ENCODE measurements around the gene SOBP. TPM values are rescaled to one million over a fixed set of nuclear protein-coding genes. Genes with fewer than 3 reads are reported as not detected.

The SOBP gene
- total RNA-seq, 1 donor from 2014 or later = 24.0 TPM

DNA sequence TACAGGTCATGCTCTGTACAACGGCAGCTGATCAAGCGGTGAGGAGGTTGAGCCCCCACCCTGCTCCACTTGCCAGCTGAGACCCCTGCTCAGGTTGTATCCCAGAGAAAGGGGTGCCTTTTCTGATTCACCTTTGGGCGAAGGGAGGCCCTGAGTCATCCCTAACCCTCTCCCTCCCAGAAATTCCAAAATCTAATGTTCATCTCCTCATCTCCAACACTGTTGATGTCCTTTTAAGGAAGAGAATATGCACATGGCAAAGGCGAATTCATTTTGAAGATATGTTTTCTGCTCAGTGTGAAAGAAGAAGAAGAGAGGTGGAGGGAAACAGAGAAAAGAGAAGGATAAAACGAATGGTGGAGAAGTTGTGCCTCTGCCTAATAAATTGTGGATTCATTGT lies 213.7 kb downstream of the SOBP start:
- DNase-seq (ENCODE audit: low read depth, low spot score) = no peak
- no peak overlapping the region for H3K27ac Mint-ChIP-seq (ENCODE audit: unreplicated experiment)
- TF ChIP-seq, protein P1, sequence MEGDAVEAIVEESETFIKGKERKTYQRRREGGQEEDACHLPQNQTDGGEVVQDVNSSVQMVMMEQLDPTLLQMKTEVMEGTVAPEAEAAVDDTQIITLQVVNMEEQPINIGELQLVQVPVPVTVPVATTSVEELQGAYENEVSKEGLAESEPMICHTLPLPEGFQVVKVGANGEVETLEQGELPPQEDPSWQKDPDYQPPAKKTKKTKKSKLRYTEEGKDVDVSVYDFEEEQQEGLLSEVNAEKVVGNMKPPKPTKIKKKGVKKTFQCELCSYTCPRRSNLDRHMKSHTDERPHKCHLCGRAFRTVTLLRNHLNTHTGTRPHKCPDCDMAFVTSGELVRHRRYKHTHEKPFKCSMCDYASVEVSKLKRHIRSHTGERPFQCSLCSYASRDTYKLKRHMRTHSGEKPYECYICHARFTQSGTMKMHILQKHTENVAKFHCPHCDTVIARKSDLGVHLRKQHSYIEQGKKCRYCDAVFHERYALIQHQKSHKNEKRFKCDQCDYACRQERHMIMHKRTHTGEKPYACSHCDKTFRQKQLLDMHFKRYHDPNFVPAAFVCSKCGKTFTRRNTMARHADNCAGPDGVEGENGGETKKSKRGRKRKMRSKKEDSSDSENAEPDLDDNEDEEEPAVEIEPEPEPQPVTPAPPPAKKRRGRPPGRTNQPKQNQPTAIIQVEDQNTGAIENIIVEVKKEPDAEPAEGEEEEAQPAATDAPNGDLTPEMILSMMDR (conservative IDR thresholded peaks at IDR 0.05) = no peak
- H3K4me1 Mint-ChIP-seq = peaks cover 40% of the 10 kb centered on the region
- H3K9me3 Mint-ChIP-seq = no peaks in the 10 kb centered on the region
- H3K4me3 Mint-ChIP-seq = no peak overlapping the region
- H3K27me3 Mint-ChIP-seq (ENCODE audit: low read depth) = no peaks in the 10 kb centered on the region
- no peaks in the 10 kb centered on the region for H3K36me3 Mint-ChIP-seq (ENCODE audit: low read depth)

DNA sequence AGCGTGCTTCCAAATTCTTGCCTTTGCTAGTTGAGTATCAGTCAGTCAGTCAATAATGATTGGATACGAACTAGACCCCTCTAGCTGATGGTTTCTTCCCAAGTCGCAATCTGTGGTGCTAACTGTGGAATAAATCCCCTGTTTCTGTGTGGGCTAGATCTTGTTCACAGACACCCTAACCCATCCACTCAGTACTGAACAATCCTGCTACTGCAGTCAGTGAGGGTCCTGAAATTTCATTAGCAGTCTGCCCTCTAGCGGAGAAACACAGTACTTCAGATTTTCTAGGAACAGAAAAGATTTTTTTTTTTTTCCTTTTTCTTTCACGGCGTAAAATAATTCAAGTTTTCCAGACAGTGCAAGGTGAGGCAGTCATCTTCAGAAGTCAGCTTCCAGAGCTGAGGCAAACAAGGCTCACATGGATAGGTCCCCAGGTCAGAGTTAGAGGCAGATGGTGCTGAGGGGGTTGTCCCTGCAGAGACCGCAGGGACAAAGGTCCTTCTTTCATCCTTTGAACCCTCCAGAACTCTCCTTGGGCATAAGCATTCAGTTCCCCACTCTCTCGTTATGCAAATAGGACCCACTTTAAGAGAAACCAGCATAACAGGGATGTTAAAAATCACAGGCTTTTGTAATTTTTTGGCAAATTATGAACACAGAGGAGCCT lies 214.6 kb downstream of the SOBP start:
- TF ChIP-seq, protein P1 (conservative IDR thresholded peaks at IDR 0.05) = peak; percentile 84
- H3K36me3 Mint-ChIP-seq (ENCODE audit: low read depth) = no peaks in the 10 kb centered on the region
- peak overlapping the region; percentile 3 for H3K4me3 Mint-ChIP-seq
- H3K27me3 Mint-ChIP-seq (ENCODE audit: low read depth) = no peaks in the 10 kb centered on the region
- H3K4me1 Mint-ChIP-seq = peaks cover 40% of the 10 kb centered on the region
- H3K27ac Mint-ChIP-seq (ENCODE audit: unreplicated experiment) = peak overlapping the region; percentile 6
- peak; percentile 66 for DNase-seq (ENCODE audit: low read depth, low spot score)
- H3K9me3 Mint-ChIP-seq = no peaks in the 10 kb centered on the region

DNA sequence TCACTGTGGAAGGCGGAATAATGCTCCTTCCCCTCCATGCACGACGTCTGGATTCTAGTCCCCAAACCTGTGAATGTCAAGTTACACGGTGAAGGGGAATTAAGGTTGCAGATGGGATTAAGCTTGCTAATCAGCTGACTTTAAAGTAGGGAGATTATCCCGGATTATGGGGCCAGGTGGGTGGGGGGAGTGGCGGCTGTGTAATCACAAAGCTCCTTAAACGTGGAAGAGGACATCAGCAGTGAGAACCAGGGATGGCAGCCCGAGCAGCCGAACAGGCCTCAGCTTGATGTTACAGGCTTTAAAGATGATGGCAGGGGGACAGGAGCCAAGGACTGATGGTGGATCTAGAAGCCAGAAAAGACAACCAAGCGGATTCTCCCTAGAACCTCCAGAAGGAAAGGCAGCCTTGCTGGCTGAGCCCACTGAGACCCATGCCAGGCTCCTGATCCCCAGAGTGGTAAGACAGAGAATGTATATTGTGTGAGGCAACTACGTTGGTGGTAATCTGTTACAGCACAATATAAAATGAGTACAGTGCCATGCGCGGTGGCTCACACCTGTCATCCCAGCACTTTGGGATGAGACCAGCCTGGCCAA lies 216.7 kb downstream of the SOBP start:
- TF ChIP-seq, protein P1 (conservative IDR thresholded peaks at IDR 0.05) = no peak
- Mint-ChIP-seq H3K27ac (ENCODE audit: unreplicated experiment) (peak overlapping the region; percentile 69), H3K27me3 (ENCODE audit: low read depth) (no peaks in the 10 kb centered on the region), H3K9me3 (no peaks in the 10 kb centered on the region), H3K4me3 (no peak overlapping the region), H3K36me3 (ENCODE audit: low read depth) (no peaks in the 10 kb centered on the region), H3K4me1 (peaks cover 39% of the 10 kb centered on the region)
- no peak for DNase-seq (ENCODE audit: low read depth, low spot score)

DNA sequence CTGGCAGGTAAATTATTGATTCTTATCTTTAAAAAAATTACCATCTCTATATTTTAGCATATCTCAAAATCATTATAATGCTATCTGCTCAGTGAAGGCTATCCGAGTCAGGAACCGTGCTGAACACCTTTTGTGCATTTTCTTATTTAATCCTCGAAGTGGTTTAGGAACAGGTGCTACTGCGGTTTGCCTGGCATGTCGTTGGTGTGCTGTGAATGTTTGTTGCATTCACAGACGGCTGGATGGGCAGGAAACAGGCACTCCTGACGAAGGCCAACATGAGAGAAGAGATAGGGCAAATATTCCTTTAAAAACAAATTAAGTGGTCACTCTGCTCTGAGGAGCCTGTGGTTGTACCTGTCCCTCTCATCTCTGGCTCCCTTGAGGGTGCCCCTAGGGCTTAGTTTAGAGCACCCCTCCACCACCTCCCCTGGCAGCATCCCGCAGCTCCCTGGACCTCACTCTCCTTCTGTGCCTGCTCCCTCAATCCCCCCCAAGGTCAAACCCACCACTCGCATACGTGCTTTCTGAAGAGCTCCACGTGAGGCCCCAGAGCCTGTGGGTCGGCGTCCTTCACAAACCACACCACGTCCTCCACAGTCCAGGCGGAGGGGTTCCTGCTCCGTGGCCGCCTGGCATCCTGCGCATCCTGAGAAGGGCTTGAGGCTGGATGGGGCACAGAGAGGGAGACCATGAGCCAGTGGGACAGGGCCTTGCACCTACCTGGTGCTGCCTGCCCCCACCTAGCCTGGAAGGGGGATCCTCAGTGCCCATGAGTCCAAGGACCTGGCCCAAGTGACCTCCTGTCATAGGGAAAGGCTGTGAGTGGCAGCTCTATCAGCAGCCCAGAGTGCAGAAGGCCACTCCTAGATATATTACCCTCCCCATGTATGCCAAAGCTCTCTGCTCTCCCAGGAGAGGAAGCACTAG lies 217.7 kb downstream of the SOBP start:
- no peak for DNase-seq (ENCODE audit: low read depth, low spot score)
- Mint-ChIP-seq H3K4me3 (no peak overlapping the region), H3K4me1 (peaks cover 41% of the 10 kb centered on the region), H3K27me3 (ENCODE audit: low read depth) (no peaks in the 10 kb centered on the region), H3K27ac (ENCODE audit: unreplicated experiment) (no peak overlapping the region), H3K36me3 (ENCODE audit: low read depth) (no peaks in the 10 kb centered on the region), H3K9me3 (no peaks in the 10 kb centered on the region)
- TF ChIP-seq, protein P1 (conservative IDR thresholded peaks at IDR 0.05) = no peak

DNA sequence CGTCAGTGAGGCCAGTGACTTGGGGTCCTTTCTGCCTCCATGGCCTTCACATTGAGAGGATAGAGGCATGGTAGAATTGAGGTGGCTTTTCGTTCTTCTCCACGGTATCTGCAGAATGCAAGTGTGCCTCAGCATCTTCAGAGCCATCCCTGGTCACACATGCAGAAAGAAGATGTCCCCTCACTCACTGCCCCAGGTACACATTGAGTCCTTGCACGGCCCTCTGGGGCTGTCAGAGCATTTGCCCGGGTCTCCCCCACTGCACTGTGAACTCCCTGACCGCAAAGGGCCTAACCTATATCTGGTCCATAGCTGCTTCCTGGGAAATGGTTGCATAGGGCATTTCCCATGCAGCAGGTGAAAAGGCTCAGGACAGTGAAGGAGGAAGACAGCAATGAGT lies 218.5 kb downstream of the SOBP start:
- Mint-ChIP-seq H3K27me3 (ENCODE audit: low read depth) (no peaks in the 10 kb centered on the region), H3K9me3 (no peaks in the 10 kb centered on the region), H3K4me3 (no peak overlapping the region), H3K36me3 (ENCODE audit: low read depth) (no peaks in the 10 kb centered on the region), H3K27ac (ENCODE audit: unreplicated experiment) (no peak overlapping the region), H3K4me1 (peaks cover 44% of the 10 kb centered on the region)
- DNase-seq (ENCODE audit: low read depth, low spot score) = no peak
- TF ChIP-seq, protein P1 (conservative IDR thresholded peaks at IDR 0.05) = no peak
